Measurements from ENCODE around the gene DSTYK.

- TF ChIP-seq CTCF (IDR thresholded peaks at IDR 0.05) (no peak), POLR2A (IDR thresholded peaks at IDR 0.05) (no peak)
Measured at GRCh38 chr1:205230982-205231381, 19.5 kb upstream of the DSTYK start.
